H1 (cell line): ENCODE results near the gene YIPF2.

Source experiments
- ATF3 ChIP-seq: IDR thresholded peaks from 2 replicates; pipeline ENCODE4 v1.6.1; 2011; ENCODE audit warnings: low read depth, mild to moderate bottlenecking, low read length; ENCODE audit not compliant: insufficient read depth
- CEBPB ChIP-seq: IDR thresholded peaks from 2 replicates; pipeline ENCODE4 v1.6.1; 2012; ENCODE audit warnings: low read depth, low read length
- CREB1 ChIP-seq: IDR thresholded peaks from 2 replicates; pipeline ENCODE4 v1.6.1; 2012; ENCODE audit warnings: inconsistent platforms
- CTCF ChIP-seq, 3 experiments: IDR thresholded peaks; 1 replicate in 2 of 3; 2 replicates in 1 of 3; pipeline versions ENCODE4 v1.5.1 to v1.6.1; 2011; ENCODE audit warnings: low read length in 3 of 3, mild to moderate bottlenecking in 3 of 3, inconsistent platforms in 2 of 3, low read depth in 1 of 3, moderate library complexity in 1 of 3; ENCODE audit not compliant: insufficient read depth in 1 of 3; ENCODE audit errors: control extremely low read depth in 1 of 3
- EZH2 ChIP-seq: fragments of 200-600 bp; sonication (generic); IDR thresholded peaks from 2 replicates; pipeline ENCODE4 v1.7.1; 2012; ENCODE audit warnings: low read depth, mild to moderate bottlenecking, moderate library complexity, low read length, inconsistent platforms; ENCODE audit not compliant: severe bottlenecking
- FOSL1 ChIP-seq: IDR thresholded peaks from 2 replicates; pipeline ENCODE4 v1.6.1; 2011; ENCODE audit warnings: mild to moderate bottlenecking, low read depth, low read length, moderate library complexity; ENCODE audit not compliant: insufficient read depth
- POLR2AphosphoS5 ChIP-seq: IDR thresholded peaks from 2 replicates; pipeline ENCODE4 v1.6.1; 2011; ENCODE audit warnings: low read depth, low read length
- SAP30 ChIP-seq: fragments of 300-600 bp; sonication (generic); IDR thresholded peaks from 2 replicates; pipeline ENCODE4 v1.7.1; 2012; ENCODE audit warnings: low read length, moderate library complexity, mild to moderate bottlenecking, inconsistent platforms; ENCODE audit not compliant: insufficient read depth, insufficient replicate concordance
- TAF1 ChIP-seq: IDR thresholded peaks from 2 replicates; pipeline ENCODE4 v1.6.1; 2011; ENCODE audit warnings: mild to moderate bottlenecking, low read depth, low read length
- TCF12 ChIP-seq: IDR thresholded peaks from 2 replicates; pipeline ENCODE4 v1.6.1; 2011; ENCODE audit warnings: low read depth, mild to moderate bottlenecking, low read length
- ZNF274 ChIP-seq: IDR thresholded peaks from 2 replicates; pipeline ENCODE4 v1.7.0; 2012; ENCODE audit warnings: low read length, borderline replicate concordance; ENCODE audit errors: extremely low read depth
- TF ChIP-seq, protein P1 (sequence below): IDR thresholded peaks from 2 replicates; pipeline ENCODE4 v1.6.1; 2012; ENCODE audit warnings: inconsistent platforms
- TF ChIP-seq, protein P2 (sequence below): IDR thresholded peaks from 2 replicates; pipeline ENCODE4 v1.6.1; 2012; ENCODE audit warnings: inconsistent platforms

DNA sequence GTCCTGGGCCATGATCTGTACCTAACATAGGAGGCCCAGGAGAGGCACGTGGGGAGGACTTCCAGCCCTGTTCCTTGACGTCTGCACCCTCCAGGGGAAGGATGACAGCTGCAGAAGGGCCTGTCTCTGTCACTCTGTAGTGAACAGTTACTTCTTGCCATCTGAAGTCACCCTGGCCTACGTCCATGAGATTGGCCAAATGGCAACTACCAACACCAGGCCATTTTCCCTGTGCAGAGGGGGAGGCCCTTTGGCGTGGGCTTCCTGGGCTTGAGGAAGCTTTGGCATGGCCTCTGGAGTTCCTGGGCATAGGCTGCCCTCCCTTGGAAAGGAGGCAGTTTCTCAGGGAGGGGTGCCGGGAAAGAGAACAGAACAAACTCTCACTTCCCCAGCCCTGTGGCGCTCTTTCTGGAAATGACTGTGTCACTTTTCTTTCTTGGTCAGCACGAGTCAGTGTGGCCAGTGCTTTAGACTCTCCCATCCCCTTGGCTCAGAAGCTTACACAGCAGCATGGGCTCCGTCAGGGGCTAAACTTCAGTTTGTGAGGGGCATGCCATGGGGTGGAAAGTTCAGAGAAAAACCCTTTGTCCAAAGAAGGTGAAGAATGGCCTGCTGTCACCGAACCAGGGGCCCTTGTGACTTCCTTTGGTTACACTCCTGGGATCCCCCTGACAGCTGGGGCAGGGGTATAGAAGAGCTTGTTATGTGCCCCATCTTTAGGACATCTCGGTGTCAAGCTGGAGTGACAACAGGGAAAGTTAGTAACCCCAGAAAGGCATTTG, 51.8 kb downstream of the YIPF2 start:
- no peak for TF ChIP-seq TAF1
- TF ChIP-seq CREB1, result no peak
- TF ChIP-seq ATF3, result no peak
- TF ChIP-seq ZNF274, result no peak
- TF ChIP-seq, protein P1, sequence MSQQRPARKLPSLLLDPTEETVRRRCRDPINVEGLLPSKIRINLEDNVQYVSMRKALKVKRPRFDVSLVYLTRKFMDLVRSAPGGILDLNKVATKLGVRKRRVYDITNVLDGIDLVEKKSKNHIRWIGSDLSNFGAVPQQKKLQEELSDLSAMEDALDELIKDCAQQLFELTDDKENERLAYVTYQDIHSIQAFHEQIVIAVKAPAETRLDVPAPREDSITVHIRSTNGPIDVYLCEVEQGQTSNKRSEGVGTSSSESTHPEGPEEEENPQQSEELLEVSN, result no peak
- no peak for TF ChIP-seq TCF12
- no peak for TF ChIP-seq CTCF (IDR thresholded peaks at IDR 0.05; ENCODE audit: control extremely low read depth in 1 of 3, insufficient read depth in 1 of 3, low read depth in 1 of 3, low read length in 3 of 3)
- TF ChIP-seq FOSL1, result no peak
- TF ChIP-seq POLR2AphosphoS5, result no peak
- no peak for TF ChIP-seq EZH2
- TF ChIP-seq CEBPB, result no peak
- TF ChIP-seq, protein P2, sequence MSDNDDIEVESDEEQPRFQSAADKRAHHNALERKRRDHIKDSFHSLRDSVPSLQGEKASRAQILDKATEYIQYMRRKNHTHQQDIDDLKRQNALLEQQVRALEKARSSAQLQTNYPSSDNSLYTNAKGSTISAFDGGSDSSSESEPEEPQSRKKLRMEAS, result no peak
- TF ChIP-seq SAP30, result no peak
